ENCODE measurements around the gene CLTB.

CLTB gene

DNA sequence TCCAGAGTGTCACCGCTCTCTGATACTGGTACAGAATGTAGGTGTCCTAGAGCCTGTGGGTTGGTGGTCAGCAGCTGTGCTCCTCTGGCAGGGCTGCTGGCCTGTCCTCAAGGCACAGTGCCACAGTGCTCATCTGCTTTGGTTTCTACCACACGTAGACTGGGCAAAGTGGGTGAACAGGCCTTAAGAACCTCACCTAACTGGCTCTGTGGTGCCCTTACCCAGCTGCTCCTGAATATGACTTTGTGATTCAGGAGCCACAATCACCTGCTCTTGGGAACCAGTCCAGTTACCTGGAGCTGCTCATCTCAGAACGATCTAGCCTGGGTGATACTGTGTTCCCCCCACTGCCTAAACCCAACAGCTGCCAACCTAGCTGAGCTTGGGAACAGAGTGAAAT, 34.4 kb downstream of the CLTB start:
- no peak for DNase-seq

DNA sequence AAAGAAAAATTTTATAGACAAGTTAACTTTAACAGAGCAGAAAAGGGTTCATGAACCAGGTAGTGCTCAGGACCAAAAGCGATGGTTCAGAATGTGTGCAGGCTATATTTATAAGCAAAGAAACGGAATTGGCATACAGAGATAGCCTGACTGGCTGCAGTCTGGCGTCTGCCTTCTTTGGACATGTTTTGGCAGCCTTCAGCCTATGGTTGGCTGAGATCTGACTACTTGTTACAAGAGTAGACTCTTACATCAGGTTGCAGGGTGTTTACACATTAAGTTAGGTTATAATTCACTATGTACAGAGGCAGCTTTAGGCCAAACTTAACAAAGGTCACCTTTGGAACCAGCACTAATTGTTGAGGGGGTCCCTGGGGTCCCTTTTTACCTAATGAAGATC, 34.9 kb downstream of the CLTB start:
- DNase-seq, result no peak

DNA sequence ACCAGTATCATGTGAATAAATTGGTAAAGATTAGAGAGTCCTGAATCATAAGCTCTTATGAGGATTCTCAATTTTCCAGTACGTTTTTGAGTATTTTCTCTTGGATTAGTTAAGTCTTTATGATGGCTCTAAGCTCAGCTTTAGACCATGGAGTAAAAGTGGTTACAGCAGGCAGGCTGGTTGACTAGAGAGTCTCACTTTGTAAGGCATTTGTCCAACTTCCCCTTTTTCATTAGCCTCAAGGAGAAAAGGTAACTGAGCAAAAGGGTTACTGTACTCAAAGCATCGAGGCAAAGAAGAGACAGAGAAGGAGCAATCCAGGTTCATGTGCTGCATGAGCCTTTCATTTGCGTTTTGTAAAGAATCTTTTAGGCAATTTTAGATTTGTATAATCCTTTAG, 36.5 kb downstream of the CLTB start:
- peak; percentile 51 for DNase-seq

DNA sequence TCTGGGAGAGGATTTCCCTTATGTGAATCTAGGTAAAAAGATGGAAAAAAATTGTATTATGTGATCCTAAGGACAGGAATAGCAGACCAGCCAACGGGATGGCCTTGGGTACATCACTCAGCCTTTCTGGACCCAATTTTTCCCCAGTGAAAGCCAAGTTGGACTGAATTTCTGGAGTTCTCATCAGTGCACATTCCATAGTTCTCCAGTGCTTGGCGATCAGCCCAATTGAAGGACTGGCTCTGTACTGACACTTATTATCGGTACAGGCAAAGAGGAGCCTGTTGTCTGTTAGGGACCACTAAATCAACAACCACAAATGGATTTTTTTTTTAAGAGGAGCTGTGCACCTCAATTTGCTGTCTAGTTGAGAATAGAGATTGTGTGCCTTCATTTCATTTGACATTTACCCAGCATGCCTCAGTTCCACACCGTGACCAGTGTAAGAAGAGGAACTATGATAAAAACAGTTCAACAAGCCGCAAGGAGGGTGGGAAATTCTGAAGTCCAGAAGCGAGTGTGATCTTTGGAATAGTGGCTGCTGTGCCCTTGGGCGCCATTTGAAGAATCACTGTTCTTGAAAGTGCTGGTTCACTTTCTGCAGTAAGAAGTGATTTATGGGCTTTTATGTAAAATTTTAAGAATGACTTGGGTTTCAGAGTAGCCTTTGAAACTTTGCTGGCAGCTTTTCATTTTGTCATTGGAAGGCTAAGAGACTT, 43.1 kb downstream of the CLTB start:
- peak; percentile 58 for DNase-seq

DNA sequence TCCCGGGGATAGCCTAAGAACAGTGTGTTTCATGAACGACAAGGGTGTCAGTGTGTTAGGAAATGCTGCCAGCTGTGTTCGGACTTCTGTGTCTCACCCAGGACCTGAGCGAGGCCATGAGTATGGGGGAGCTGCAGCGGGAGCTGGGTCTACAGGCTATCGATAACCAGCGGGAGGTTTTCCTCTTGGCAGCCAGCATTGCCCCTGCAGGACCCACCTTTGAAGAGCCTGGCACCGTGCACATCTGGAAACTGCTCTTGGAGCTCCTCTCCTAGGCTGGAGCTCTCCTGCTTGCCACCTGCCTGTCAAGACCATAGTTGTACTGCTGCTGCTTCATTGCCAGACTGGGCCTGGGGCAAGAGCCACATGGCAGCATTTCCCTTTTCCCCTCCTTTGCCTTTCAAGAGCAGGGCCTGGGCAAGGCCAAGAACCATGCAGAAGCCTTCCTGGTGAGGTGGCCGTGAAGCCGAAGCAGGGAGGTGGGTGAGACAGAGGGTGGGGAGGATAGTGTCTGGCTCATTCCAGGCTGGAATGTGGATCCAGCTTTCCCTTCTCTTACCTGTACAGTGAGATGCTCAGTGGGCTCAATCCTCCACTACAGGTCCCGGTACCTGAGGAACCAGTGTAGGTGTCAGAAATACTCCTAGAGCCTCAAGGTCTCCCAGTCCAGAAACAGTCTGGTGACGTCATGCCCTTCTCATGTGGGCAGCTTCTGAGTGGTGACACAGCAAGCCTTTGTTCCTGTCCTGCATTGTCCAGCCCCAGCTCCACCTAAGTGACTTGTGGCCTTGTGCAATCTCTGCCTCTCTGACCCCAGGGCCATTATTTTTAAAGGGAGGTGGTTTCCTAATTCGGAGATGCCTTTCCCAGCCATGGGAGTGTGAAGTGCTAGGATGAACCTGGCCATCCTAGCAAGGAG, 44.5 kb downstream of the CLTB start:
- DNase-seq, result no peak

DNA sequence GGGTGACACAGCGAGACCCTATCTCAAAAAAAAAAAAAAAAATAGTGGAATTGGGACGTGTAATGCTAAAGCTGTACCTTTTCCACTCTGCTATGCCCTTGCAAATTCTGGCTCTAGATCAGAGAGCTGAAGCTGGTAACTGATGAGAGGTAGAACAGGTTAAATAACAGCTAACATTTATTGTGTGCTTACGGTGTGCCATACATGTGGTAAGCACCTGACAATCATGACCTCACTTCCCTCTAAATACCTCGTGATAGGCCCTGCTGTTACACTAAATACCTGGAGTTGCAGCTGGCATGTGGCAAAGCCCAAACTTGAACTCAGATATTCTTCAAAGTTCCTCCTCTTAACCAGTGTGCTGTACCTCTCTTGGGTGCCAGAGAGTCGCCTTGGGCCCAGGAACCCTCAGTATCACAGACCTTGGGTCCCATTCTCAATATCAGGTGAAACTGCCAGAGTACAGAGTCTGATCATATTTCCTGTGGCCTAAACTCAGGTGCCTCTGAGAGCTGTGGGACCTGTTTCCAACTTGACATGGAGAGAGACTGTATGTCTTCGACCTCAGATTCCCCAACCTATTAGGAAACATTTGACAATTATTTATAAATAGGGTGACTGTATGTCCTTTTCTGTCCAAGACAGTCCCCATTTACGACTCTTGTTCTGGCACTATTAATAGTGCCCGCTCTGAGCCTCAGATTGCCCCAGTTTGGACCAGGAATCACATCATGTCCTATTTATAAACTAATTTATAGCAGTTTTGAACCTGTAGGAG, 46.2 kb downstream of the CLTB start:
- no peak for DNase-seq

DNA sequence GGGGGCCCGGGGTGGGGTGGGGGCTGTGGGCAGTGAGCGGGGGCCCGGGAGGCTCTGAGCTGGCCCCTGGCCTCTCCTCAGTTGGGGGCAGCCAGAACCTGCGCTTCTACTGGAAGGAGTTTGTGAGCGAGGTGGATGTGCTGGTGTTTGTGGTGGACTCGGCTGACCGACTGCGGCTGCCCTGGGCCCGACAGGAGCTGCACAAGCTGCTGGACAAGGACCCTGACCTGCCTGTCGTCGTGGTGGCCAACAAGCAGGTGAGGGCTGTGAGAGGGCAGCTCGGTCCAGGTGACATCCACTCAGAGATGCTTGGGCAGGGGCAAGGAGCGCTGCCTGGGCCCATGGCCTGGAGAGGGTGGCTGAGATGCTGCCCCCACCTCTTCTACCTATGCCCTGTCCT, 47.6 kb downstream of the CLTB start:
- no peak for DNase-seq

DNA sequence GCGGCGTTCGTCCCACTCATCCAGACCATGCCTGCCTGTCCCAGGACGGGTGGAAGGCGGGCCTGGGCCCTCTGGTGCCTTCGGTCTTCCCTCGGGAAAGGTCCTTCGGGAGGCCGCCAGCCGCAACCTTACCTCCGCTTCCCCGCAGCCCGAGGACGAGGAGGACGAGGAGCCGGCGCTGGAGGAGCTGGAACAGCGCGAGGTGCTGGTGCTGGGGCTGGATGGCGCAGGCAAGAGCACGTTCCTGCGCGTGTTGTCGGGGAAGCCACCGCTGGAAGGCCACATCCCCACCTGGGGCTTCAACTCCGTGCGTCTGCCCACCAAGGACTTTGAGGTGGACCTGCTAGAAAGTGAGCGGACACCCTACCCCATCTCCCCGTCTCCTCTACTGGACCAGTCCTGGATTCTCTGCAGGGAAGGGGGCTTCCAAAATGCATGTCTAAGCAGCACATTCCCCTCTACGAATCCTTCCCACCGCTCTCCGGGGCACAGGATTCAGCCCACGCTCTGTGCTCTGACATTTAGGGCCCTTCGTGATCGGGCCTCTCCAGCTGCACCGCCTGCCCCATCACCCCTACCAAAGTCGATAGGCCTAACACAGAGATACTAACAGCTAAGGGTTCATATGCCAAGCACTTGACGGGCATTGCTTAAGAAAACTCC, 50.0 kb downstream of the CLTB start:
- DNase-seq, result no peak

DNA sequence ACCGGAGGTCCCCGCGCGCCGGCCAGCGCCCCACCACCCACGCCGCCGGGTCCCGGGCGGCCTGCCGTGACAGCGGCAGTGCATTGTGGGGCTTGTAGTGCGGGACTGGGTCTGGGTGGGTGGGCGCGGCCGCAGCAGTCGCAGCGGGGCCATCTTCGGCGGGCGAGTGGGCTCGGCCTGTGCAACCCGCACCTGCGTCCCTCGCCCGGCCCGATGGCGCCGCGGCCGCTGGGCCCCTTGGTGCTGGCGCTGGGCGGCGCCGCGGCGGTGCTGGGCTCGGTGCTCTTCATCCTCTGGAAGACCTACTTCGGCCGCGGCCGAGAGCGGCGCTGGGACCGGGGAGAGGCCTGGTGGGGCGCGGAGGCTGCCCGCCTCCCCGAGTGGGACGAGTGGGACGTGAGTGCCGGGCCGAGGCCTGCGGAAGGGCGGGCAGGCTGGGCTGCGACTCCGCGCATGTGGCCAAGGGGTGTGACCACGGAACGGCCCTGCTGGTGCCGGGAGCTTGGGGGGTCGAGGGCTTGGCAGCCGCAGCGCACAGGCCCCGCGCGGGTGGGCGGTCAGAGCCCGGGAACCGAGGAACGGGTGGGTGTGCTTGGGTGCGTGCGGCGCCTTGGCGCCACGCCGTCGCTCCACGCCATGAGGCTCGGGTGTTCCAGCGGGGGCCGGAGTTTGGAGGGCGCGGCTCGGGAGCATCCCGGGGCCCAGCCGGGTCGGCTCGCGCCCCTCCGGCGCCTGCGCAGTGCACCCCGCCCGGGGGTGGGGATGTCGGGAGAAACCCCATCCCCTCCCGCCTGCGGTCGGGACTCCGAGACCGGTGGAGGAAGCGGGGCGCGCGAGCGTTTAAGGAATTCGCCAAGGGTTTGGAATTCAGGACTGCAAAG, 50.7 kb downstream of the CLTB start, which contains the start of gene ARL10:
Gene ARL10 (plus strand): TSS at position 137 of the 881 bp plus-strand sequence. CDS start 77 bp downstream, at position 214.
- peak; percentile 39 for DNase-seq

DNA sequence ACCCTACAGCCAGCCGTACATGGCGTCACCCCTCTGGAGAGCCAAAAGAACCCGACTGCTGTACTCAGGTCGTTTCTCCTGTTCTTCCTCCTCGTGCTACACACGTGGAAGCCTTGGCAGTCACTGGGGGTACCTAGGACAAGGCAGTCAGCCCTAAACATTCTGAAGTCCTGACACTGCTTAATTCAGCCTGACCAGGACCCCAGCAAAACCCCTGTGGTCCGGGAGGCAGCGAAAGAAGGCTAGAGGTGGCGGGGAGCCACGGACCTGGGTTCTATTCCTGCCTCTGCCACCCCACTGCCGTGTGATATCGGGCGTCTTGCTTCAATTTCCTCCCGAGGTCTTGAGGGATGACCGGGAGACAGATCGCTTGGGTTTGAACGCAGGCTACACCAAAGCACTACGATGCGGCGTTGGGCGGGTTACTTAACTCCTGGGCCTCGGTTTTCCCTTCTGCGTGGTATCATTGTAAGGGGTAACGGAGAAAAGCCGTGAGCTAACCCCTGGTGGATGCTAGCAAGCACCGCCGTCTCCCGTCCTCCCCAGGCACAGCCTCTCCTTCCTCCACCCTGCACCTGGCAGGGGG, 51.5 kb downstream of the CLTB start:
- DNase-seq, result peak; percentile 38

DNA sequence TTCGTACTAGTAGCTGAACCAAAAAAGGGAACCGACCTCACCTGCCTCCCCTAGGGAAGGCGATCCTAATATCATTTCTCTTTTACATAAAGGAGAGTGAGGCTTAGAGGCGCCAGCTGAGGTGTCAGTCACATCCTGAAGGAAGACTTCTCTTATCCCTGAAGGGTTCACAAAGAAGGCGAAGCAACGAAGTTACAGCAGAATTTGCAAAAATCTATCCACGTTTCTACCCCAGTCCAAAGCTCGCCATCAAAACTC, 54.2 kb downstream of the CLTB start:
- DNase-seq, result no peak

DNA sequence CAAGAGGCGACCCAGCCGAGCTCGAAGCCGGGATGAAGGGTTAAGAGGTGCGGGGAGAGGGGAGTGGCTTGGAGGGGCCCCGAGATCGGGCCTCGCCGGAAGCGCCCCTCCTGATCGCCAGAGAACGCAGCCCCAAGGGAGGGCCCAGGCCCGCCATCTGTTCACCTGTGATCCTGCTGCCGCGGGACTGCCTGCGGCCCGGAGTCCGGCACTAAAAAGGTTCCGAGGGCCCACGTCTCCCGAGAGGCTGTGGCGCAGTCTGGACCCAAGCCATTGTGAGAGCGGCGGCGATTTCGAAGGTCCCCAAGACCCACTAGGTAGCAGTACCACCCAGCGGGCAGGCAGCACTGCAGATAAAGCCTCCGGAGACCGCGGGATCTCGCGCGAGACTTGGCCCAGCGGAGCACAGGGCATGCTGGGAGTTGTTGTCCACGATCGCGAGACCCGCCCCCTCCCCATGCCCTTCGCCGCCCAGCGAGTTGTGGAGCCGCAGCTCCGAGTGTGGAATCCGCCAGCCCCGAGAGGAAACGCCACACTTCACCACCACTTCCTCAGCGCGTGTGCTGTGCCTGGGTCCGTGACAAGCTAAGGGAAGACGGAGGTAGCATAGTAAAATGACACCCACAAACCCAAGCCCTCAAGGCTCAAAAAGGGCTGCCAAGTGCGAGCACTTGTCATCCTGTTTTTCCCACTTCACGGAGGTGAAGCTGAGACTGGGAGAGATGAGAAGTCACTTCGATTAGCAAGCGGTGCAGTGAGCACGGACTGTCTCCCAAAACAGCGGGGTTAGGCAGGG, 54.7 kb downstream of the CLTB start, which contains the start of gene KIAA1191:
Gene KIAA1191 (minus strand): TSS at position 328 of the 796 bp plus-strand sequence. CDS start 2,256 bp downstream, outside the sequence.
- DNase-seq, result peak; percentile 94

DNA sequence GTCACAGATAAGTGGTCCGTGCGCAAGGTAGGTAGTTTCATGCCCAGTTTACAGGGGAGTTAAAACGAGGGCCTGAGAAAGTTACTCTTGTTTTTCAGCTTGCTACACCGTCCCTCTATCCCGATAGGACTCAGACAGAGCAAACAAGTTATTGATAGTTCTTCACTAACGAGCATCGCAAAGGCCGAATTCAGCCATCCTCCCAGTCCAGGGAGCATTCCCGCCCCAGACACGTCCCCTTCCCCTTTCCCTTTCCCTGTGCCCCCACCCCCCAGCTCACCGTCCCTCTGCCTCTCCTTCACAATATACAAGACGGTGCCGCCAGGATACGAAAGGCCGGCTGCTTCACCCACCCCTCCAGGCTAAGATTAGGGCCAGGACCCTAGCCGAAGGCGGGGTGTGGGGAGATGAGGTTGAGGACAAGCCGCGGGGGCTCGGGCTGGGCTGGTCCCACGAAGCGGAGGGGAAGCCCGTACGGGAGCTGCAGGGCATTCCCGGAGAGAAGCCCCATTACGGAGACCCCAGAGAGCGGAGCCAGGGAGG, 55.4 kb downstream of the CLTB start:
- DNase-seq, result peak; percentile 38

DNA sequence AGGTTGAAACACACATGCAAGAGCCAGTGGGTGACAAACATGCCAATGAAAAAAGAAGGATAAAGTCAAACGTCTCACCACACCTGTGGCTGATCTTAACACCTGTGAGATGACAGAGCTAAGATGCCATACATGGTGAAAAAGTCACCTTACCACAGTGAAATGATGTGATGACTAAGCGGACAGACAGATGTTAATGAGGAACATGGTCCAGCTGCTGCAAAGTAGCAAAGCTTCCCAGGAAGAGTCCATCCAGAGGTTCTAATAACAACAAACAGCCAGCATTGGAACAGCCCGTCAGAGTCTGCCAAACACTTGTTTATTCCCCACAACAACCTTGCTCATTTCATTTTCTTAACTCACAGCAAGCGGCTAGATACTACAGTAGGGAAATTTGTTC, 56.7 kb downstream of the CLTB start:
- DNase-seq, result no peak

DNA sequence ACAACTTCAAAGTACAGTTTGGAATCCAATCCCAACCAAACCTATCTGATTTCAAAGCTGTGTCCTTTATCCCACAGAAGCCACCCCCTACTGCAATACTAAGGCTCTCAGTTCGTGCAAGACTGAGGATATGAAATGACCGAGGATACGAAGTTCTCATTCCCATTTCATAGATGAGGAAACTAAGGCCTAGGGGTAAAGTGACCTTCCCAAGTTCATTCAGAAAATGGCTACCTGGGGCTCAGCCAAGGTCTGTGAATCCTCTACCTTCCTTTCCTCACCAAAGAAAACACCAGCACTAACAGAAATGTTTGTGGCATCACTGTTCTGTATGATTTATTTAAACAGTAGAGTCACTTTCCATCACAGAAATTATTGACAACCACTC, 60.2 kb downstream of the CLTB start:
- no peak for DNase-seq

DNA sequence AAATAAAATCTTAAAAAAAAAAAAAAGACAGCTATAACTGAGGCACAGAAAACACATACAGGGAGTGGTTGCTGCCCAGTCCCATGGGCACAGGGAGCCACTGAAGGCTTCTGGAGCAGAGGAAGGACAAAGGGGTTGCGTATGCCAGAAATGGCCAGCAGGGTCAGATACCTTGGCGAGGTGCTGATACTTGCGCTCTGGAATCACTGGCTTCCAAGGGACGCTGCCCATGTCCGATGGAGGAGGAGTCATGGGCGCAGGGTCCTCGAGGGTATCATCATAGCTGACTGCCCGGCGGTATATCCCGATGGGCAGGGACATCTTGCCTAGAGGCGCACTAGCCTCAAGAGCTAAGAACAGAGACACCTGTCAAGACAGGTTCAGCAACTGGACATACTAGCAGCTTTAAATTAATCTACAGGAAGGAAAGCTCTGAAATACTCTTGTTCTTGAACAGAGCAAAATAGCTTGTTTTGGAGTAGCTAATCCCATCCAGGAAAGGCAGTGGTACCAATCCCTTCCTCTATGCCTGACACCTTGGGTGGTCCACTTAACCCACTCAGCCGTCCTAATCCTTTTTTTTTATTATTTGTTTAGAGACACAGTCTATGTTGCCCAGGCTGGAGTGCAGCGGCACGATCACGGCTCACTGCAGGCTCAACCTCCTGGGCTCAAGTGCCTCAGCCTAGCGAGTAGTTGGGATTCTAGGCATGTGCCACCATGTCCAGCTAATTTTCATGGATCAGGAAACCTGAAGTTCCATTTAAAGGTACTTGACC, 60.8 kb downstream of the CLTB start:
- no peak for DNase-seq

DNA sequence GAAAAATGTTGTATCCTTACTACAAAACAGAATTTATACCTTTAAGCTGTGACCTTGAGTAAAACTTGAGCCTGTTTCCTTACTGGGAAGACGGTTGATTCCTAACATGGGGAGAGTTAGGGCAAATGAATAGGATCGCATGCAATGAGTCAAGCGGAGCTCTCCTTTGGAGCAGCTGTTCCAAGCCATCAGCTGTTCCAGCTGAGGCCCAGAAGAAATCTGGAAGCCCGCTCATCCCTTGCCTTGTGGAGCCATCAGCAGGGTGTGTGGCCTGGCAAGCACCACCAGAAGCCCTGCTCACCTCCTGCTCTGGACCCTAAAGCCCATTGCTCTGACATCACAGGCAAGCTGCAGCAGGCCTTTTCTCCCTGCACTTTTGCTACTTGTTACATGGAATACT, 62.8 kb downstream of the CLTB start:
- DNase-seq, result no peak

DNA sequence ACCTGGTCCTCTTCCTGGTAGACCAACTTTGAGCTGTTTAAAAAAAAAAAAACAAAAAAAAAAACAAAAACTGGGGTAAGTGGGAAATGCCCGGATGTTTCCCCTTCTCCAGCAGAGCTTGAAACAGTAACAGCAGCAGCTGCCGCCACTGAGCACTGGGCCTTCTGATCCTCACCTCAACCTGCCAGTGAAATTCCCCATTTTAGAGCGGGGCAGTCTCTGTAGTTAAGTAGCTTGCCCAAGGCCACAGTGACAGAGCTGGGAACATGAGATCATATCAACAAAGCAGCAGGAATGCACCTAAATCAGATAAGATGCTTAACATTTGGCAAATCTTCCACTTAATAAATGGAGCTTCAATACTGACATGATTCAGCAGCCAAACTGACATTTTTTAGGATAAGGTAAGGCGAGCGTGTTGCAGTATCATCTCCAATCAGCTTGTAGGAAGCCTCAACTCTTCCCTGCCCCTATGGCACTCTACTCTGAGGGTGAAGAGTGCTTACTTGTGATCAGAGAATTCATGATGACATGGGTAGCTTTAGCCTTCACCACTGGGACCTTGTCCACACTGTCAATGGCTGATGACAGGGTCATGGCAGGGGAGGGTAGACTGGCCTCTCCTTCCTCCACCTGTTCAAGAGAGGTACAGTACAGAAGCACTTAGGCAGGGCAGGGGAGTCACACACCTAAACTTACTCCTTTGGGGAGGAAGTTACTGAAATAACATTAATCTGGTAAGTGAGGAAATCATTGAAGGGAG, 64.0 kb downstream of the CLTB start:
- no peak for DNase-seq

DNA sequence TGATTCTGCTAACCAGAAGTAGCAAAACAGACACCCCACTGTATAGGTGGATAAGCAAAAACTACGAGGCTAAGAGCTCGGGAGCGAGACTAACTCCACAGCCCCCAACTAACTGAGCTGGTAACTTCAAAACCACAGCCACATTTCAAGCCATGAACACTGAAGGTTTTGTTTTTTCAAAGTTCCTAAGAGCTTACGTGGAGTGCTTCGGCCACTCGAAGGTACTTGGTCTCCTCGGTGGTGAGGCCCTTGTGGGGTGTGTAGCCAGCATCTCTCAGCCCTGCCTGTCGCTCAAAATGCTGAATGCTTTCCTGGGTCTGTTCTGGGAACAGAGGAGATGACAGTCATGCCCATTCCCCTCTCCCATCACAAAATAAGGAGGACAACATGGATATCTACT, 65.9 kb downstream of the CLTB start:
- no peak for DNase-seq

All from hematopoietic multipotent progenitor cell treated with erythropoietin and hydrocortisone succinate and interleukin-3 and kit ligand, for 6 days (in vitro differentiated cells).